Lower leg skin (tissue), 4 donors: Measurements from ENCODE around the gene TXNL4A. TPM values are rescaled to one million over a fixed set of nuclear protein-coding genes. Genes with fewer than 3 reads are reported as not detected.
A peak's percentile ranks its signal among the peaks of the same experiment; 100 is the strongest.

Experiments used
- DNase-seq, 2 donors: peaks; one replicate each; pipeline ENCODE4 v3.0.0-alpha.2; 2019; ENCODE audit warnings: low spot score in 2 of 2
- H3K4me3 ChIP-seq: fragments of 200-600 bp; sonication (generic); 2 replicates; pipeline ENCODE4 v1.5.1; 2017; ENCODE audit warnings: mild to moderate bottlenecking, low read depth; ENCODE audit not compliant: poor library complexity, severe bottlenecking
- CTCF ChIP-seq, 3 donors: fragments of 450-650 bp; IDR thresholded peaks; one replicate each; pipeline ENCODE4 v1.5.1; 2016; ENCODE audit warnings: antibody characterized with exemption in 3 of 3, mild to moderate bottlenecking in 3 of 3, moderate library complexity in 2 of 3
- POLR2A ChIP-seq, 2 donors: fragments of 450-650 bp; IDR thresholded peaks; one replicate each; pipeline ENCODE4 v1.6.1; 2016 to 2017; ENCODE audit warnings: antibody characterized with exemption in 2 of 2, mild to moderate bottlenecking in 1 of 2, moderate library complexity in 1 of 2
- WGBS, 2 donors: methylation state at CpG; one replicate each; pipeline ENCODE4 v1.1.5; 2018; 5-methylcytosine and 5-hydroxymethylcytosine counted together
- intact Hi-C: fragments of 100-400 bp; cut with DNase I; formaldehyde crosslinking; loops from one replicate; pipeline ENCODE4 v1.15.0; 2023; ENCODE audit warnings: low total_unique reads
- total RNA-seq, 4 donors: library from RNA; depleted of rRNA; stranded (reverse); fragments of >200 nt; gene quantifications; one replicate each; pipeline ENCODE4 v1.1.0, GENCODE V29; 2016

TXNL4A gene
- total RNA-seq, 4 donors from 2014 or later: 12.6 to 49.9 (median 24.0) TPM

GRCh38 chr18:79948719-79949411 lies 39.5 kb downstream of the TXNL4A start:
- intact Hi-C loops: no loop called here
- peak in 1 of 2 donors; percentile 73 for DNase-seq
- no peak overlapping the region for H3K4me3 ChIP-seq
- 89 to 91% methylated on average over 23 of the region's 23 CpGs for WGBS, 2 donors
- TF ChIP-seq CTCF (IDR thresholded peaks at IDR 0.05): no peak
- TF ChIP-seq POLR2A (IDR thresholded peaks at IDR 0.05): no peak

- intact Hi-C loops: no loop called here
- H3K4me3 ChIP-seq: no peak overlapping the region
- whole genome bisulfite sequencing, 2 donors: 88 to 96% methylated on average over 12 to 15 of the region's 15 CpGs
- DNase-seq: peak in 1 of 2 donors; percentile 36
- no peak for TF ChIP-seq POLR2A (IDR thresholded peaks at IDR 0.05)
- TF ChIP-seq CTCF (IDR thresholded peaks at IDR 0.05): no peak
Observed at GRCh38 chr18:79947881-79948610, 40.3 kb downstream of the TXNL4A start.

- intact Hi-C loops: no loop called here
- no peak for TF ChIP-seq CTCF (IDR thresholded peaks at IDR 0.05)
- WGBS, 2 donors: 73 to 78% methylated on average over 14 of the region's 14 CpGs
- no peak overlapping the region for H3K4me3 ChIP-seq
- DNase-seq: peak in 1 of 2 donors; percentile 83
Observed at GRCh38 chr18:79947054-79947755, 41.2 kb downstream of the TXNL4A start.

- H3K4me3 ChIP-seq: no peak overlapping the region
- DNase-seq: peak in 1 of 2 donors; percentile 75
- WGBS, 2 donors: 76 to 80% methylated on average over 16 to 17 of the region's 17 CpGs
- TF ChIP-seq POLR2A (IDR thresholded peaks at IDR 0.05): no peak
- TF ChIP-seq CTCF (IDR thresholded peaks at IDR 0.05): no peak
- intact Hi-C loops: no loop called here
Observed at GRCh38 chr18:79945118-79946042, 43.0 kb downstream of the TXNL4A start.

GRCh38 chr18:79944746-79945117 lies 43.6 kb downstream of the TXNL4A start:
- no peak overlapping the region for H3K4me3 ChIP-seq
- TF ChIP-seq POLR2A (IDR thresholded peaks at IDR 0.05) (no peak), CTCF (IDR thresholded peaks at IDR 0.05) (no peak)
- 66 to 71% methylated on average over 3 of the region's 3 CpGs for WGBS, 2 donors
- intact Hi-C loops: no loop called here
- peak in 1 of 2 donors; percentile 39 for DNase-seq
